ENCODE data around the gene UBE2F. TPM values are rescaled to one million over a fixed set of nuclear protein-coding genes. Genes with fewer than 3 reads are reported as not detected.
"Not testable (repeated sequence)": the region's sequence is repeated elsewhere in the genome, so short reads cannot be mapped to it uniquely, and the experiment has no call there.

The UBE2F gene
- total RNA-seq, 1 donor from 2014 or later, result 27.7 TPM

GRCh38 chr2:237972936-237973335 lies 6.1 kb downstream of the UBE2F start:
- no peak for DNase-seq (ENCODE audit: low spot score in 2 of 2)
- no peak for FAIRE-seq

GRCh38 chr2:237977380-237977779 lies 10.6 kb downstream of the UBE2F start:
- DNase-seq (ENCODE audit: low spot score in 2 of 2) (no peak), FAIRE-seq (no peak)

- FAIRE-seq (no peak), DNase-seq (ENCODE audit: low spot score in 2 of 2) (peak; percentile 37 to 39)
Measured at GRCh38 chr2:237978058-237978712, 11.4 kb downstream of the UBE2F start.

- no peak for FAIRE-seq
- DNase-seq (ENCODE audit: low spot score in 2 of 2), result no peak
Measured at GRCh38 chr2:237979331-237979730, 12.5 kb downstream of the UBE2F start.

- FAIRE-seq (no peak), DNase-seq (ENCODE audit: low spot score in 2 of 2) (peak in 1 of 2 donors; percentile 36)
Measured at GRCh38 chr2:237980087-237980486, 13.3 kb downstream of the UBE2F start.

GRCh38 chr2:237980751-237981150 lies 13.9 kb downstream of the UBE2F start:
- FAIRE-seq (no peak), DNase-seq (ENCODE audit: low spot score in 2 of 2) (no peak)

- not testable (repeated sequence) for DNase-seq (ENCODE audit: low spot score in 2 of 2); FAIRE-seq
Measured at GRCh38 chr2:237981621-237982020, 14.8 kb downstream of the UBE2F start.

GRCh38 chr2:237982039-237982725 lies 15.4 kb downstream of the UBE2F start:
- no peak for DNase-seq (ENCODE audit: low spot score in 2 of 2)
- no peak for FAIRE-seq

- FAIRE-seq (no peak), DNase-seq (ENCODE audit: low spot score in 2 of 2) (no peak)
Measured at GRCh38 chr2:237983922-237984321, 17.1 kb downstream of the UBE2F start.

- no peak for DNase-seq (ENCODE audit: low spot score in 2 of 2)
Measured at GRCh38 chr2:237987268-237987667, 20.5 kb downstream of the UBE2F start.

GRCh38 chr2:237993701-237994100 lies 26.9 kb downstream of the UBE2F start:
- DNase-seq (ENCODE audit: low spot score in 2 of 2), result no peak
- no peak for FAIRE-seq

More at GRCh38 chr2:237987268-237987667, 20.5 kb downstream of the UBE2F start:
- FAIRE-seq, result no peak

GRCh38 chr2:237995036-237995435 lies 28.2 kb downstream of the UBE2F start:
- FAIRE-seq (no peak), DNase-seq (ENCODE audit: low spot score in 2 of 2) (no peak)

- DNase-seq (ENCODE audit: low spot score in 2 of 2), result no peak
- no peak for FAIRE-seq
Measured at GRCh38 chr2:237996021-237996593, 29.3 kb downstream of the UBE2F start.

- FAIRE-seq (no peak), DNase-seq (ENCODE audit: low spot score in 2 of 2) (no peak)
Measured at GRCh38 chr2:237997521-237997920, 30.7 kb downstream of the UBE2F start.

- DNase-seq (ENCODE audit: low spot score in 2 of 2) (no peak), FAIRE-seq (no peak)
Measured at GRCh38 chr2:237998530-237998929, 31.7 kb downstream of the UBE2F start.

- FAIRE-seq, result no peak
- DNase-seq (ENCODE audit: low spot score in 2 of 2), result no peak
Measured at GRCh38 chr2:238003234-238004031, 36.6 kb downstream of the UBE2F start.

GRCh38 chr2:238004077-238004830 lies 37.4 kb downstream of the UBE2F start:
- FAIRE-seq (no peak), DNase-seq (ENCODE audit: low spot score in 2 of 2) (no peak)

- no peak for DNase-seq (ENCODE audit: low spot score in 2 of 2)
- FAIRE-seq, result no peak
Measured at GRCh38 chr2:238005528-238005927, 38.7 kb downstream of the UBE2F start.

- no peak for FAIRE-seq
- no peak for DNase-seq (ENCODE audit: low spot score in 2 of 2)
Measured at GRCh38 chr2:238006510-238006909, 39.7 kb downstream of the UBE2F start.

- no peak for FAIRE-seq
Measured at GRCh38 chr2:238007924-238008323, 41.1 kb downstream of the UBE2F start.

More at GRCh38 chr2:238007924-238008323, 41.1 kb downstream of the UBE2F start:
- no peak for DNase-seq (ENCODE audit: low spot score in 2 of 2)

All from frontal cortex (tissue), 4 donors.